Astrocyte of the spinal cord (primary cell): ENCODE data around the gene RAB20.

Experiments
- DNase-seq: peaks from one replicate; pipeline ENCODE4 v3.0.0; 2011; ENCODE audit warnings: low read depth, low spot score
- H3K4me3 ChIP-seq: 2 replicates; pipeline ENCODE4 v1.5.1; 2011; ENCODE audit warnings: low read depth, mild to moderate bottlenecking, low read length, moderate library complexity
- in situ Hi-C: cut with HindIII; loops from 2 replicates; pipeline ENCODE4 v1.10.0; 2017; ENCODE audit warnings: low sequenced_read_pairs
- TF ChIP-seq, protein P1 (sequence below): IDR thresholded peaks from 2 replicates; pipeline ENCODE4 v1.5.1; 2012; ENCODE audit warnings: low read depth, mild to moderate bottlenecking, low read length, inconsistent platforms

The RAB20 gene

GRCh38 chr13:110507678-110508381 is 53.7 kb downstream of the RAB20 start:
- no peak overlapping the region for H3K4me3 ChIP-seq
- TF ChIP-seq, protein P1, sequence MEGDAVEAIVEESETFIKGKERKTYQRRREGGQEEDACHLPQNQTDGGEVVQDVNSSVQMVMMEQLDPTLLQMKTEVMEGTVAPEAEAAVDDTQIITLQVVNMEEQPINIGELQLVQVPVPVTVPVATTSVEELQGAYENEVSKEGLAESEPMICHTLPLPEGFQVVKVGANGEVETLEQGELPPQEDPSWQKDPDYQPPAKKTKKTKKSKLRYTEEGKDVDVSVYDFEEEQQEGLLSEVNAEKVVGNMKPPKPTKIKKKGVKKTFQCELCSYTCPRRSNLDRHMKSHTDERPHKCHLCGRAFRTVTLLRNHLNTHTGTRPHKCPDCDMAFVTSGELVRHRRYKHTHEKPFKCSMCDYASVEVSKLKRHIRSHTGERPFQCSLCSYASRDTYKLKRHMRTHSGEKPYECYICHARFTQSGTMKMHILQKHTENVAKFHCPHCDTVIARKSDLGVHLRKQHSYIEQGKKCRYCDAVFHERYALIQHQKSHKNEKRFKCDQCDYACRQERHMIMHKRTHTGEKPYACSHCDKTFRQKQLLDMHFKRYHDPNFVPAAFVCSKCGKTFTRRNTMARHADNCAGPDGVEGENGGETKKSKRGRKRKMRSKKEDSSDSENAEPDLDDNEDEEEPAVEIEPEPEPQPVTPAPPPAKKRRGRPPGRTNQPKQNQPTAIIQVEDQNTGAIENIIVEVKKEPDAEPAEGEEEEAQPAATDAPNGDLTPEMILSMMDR = no peak
- no peak for DNase-seq
- in situ Hi-C loops = no loop called here

DNA sequence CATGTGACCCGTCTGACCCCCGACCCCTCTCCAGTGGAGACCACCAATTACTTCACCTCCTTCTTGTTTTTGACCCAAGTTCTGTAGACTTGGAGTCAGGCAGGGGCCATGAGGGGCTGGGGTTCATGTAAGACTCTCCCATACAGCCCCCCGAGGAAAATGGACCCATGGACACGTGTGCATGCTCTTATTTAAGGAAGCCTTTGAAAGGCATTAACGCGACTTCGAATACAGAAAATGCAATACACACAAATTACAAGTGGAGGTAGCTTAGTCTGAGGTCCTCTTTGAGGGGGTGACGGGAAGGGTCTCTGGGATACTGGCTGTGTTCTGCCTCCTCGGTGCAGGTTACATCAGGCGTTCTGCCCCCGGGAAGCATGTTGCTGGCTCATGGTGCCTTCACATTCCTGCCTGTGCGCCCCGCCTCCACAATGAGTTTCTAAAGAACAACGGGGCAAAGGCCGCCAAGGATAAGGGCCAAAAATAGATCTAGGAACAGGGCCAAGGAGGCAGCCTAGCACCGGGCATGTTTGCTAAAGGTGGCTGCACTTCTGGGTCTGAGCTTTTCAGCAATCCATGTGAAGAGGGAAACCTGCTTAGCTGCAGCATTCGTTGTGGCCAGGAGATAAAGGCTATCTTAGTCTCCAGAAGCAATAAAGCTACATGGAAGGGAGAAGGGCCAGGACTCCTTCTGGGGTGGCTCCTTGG is 54.5 kb downstream of the RAB20 start:
- in situ Hi-C loops = no loop called here
- H3K4me3 ChIP-seq = no peak overlapping the region
- DNase-seq = peak; percentile 27
- TF ChIP-seq, protein P1 = no peak

- no peak overlapping the region for H3K4me3 ChIP-seq
- in situ Hi-C loops = no loop called here
- no peak for DNase-seq
- TF ChIP-seq, protein P1 = no peak
Measured at GRCh38 chr13:110506396-110506795, 55.1 kb downstream of the RAB20 start.

DNA sequence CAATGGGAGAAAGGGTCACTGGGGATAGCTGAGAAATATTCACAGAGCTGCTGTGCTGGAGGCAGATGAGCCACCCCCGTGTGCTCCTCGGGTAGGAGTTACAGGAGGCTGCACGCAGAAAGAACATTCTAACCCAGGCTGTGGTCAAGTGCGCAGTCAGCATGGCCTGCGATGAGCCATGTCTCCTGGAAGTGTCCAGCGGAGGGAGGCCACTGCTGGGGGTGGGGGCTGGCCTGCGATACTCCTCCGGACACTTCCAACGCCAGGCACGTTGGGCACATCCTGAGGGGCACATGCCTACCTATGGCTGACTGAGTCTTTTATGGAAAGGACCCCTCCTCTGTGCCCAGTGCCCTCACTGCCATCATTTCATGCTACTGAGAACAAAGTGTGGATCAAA is 55.9 kb downstream of the RAB20 start:
- no peak overlapping the region for H3K4me3 ChIP-seq
- TF ChIP-seq, protein P1 = no peak
- in situ Hi-C loops = no loop called here
- no peak for DNase-seq

- no peak overlapping the region for H3K4me3 ChIP-seq
- DNase-seq = no peak
- TF ChIP-seq, protein P1 = no peak
- in situ Hi-C loops = no loop called here
Measured at GRCh38 chr13:110503979-110504499, 57.5 kb downstream of the RAB20 start.

GRCh38 chr13:110503037-110503901 is 58.3 kb downstream of the RAB20 start:
- peak; percentile 63 for DNase-seq
- no peak overlapping the region for H3K4me3 ChIP-seq
- in situ Hi-C loops = no loop called here
- TF ChIP-seq, protein P1 = no peak
